GM12892 (cell line): Measurements from ENCODE around the gene ABHD17B.

Experiments used
- DNase-seq: peaks from one replicate; pipeline ENCODE4 v3.0.0; 2011; ENCODE audit not compliant: insufficient read length
- FAIRE-seq: peaks from 2 replicates; lab custom pipeline; 2011; peaks lifted over from hg19 to GRCh38; lab: Jason Lieb, UNC
- POLR2A ChIP-seq: IDR thresholded peaks from 2 replicates; pipeline ENCODE4 v1.6.1; 2011; ENCODE audit warnings: low read depth, low read length, control low read depth
- POLR2AphosphoS5 ChIP-seq: IDR thresholded peaks from 2 replicates; pipeline ENCODE4 v1.6.1; 2011; ENCODE audit warnings: low read depth, low read length, control low read depth
- TAF1 ChIP-seq: IDR thresholded peaks from 2 replicates; pipeline ENCODE4 v1.6.1; 2011; ENCODE audit warnings: low read depth, mild to moderate bottlenecking, control low read depth, low read length, borderline replicate concordance

Gene ABHD17B

DNA sequence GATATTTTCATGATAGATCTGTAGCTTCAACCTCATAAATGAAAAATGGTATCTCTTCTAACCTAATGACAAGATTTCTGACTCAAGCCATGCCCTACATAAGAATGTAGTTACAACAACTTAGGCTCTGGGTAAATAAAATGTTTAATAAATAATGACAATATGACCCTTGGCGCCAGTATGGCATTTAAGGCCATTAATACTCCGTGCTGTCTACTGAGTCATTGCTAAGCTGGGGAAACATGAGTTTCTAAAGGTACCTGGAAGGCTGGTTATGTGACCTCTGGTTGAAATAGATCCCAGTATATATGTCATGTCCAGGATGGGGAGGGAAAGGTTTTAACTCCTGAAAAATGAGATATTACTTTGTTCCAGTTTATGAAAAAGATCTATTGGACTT, 84.7 kb downstream of the ABHD17B start:
- TF ChIP-seq POLR2AphosphoS5 (no peak), POLR2A (no peak), TAF1 (no peak)
- DNase-seq = no peak
- FAIRE-seq = no peak

DNA sequence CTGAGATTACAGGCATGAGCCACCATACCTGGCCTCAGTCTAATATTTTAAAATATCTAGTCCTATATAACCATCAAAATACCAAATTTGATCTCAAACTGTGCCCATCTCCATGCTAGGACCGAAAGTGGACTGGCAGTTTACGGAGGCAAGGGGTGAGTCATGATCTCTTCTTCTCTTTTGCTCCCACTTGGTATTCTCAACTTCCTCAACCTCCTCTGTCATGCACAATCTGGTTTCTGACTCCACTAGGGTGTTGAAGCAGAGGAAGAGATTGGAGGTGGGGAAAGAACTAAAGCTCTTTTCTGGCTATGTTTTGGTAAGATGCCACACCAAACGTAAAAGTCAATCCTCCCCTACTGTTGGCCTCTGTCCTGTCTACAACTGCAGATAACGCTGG, 86.7 kb downstream of the ABHD17B start:
- TF ChIP-seq POLR2A (no peak), TAF1 (no peak), POLR2AphosphoS5 (no peak)
- DNase-seq = no peak
- no peak for FAIRE-seq

DNA sequence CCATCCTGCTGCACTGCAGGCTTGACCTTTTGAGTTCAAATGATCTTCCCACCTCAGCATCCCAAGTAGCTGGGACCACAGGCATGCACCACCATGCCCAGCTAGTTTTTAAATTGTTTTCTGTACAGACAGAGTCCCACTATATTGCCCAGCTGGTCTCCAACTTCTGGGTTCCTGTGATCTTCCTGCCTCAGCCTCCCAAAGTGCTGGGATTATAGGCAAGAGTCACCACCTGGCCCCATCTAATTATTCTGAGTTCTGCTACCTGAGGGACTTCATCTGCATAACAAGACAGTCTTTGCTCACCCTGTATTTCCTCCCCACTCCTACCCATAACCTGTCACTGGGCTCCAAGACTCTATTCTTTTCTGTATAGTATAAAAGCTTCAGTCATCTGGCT, 88.1 kb downstream of the ABHD17B start:
- FAIRE-seq (no peak), DNase-seq (no peak)
- TF ChIP-seq POLR2A (no peak), POLR2AphosphoS5 (no peak), TAF1 (no peak)

DNA sequence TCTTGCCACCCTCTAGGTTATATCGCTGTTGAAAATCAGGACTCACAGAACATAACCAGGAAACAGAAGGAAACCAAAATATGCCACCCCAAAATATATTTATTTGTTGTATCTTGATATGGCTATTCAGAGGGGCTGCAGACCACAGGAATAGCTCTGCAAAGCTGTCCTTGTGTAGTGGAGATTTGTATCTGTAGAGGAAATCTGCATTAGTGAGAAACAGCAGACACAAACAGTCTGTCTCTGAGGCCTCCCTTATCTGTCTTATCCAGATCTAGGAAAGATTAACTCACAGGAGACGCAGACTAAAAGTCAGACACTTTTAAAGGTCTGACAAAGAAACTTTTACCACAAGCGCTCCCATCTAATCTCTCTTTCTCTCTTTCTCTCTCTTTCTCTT, 88.5 kb downstream of the ABHD17B start:
- no peak for FAIRE-seq
- TF ChIP-seq TAF1 (no peak), POLR2A (no peak), POLR2AphosphoS5 (no peak)
- DNase-seq = no peak

DNA sequence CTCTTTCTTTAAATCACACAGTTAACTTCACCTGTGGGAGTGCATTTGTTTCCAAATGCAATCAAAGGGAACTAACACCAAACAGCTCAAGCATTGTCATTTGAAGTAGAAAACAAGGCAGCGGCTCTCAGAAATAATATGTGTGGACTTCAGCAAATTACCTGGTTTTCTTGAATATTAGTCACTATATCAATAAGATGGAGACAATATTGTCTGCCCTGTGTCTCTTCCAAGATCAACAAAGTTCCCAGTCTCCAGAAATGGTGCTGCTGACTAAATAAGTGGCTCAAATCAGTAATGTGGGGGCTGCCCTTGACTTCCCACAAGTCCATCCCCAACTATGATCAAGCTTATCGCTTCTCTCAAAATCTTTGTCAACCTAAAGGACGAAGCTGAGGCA, 89.6 kb downstream of the ABHD17B start:
- DNase-seq = no peak
- TF ChIP-seq TAF1 = no peak
- no peak for TF ChIP-seq POLR2AphosphoS5
- no peak for TF ChIP-seq POLR2A
- FAIRE-seq = no peak

DNA sequence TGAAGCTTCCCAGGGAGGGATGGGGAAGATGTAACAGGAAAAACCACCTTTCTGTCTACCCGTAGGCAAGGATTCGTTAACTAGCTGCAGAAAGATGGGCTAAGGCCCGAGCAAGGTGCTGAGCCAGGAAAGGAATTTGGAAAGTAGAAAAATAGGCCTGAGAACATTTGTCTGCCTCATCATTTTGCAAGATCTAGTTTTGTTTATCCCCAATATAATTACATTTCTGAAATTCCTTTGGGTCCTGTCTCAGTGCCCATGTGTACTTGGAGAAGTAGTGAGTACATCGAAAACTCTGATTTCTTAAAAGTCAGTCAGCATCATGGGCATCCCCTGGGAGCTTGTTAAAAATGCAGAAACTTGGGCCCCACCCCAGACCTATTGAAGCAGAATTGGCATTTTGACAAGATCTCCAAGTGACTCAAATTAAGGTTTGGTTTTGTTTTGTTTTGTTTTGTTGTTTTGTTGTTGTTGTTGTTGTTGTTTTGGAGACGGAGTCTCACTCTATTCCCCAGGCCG, 90.5 kb downstream of the ABHD17B start:
- FAIRE-seq (no peak), DNase-seq (no peak)
- TF ChIP-seq POLR2A = no peak
- TF ChIP-seq TAF1 = no peak

DNA sequence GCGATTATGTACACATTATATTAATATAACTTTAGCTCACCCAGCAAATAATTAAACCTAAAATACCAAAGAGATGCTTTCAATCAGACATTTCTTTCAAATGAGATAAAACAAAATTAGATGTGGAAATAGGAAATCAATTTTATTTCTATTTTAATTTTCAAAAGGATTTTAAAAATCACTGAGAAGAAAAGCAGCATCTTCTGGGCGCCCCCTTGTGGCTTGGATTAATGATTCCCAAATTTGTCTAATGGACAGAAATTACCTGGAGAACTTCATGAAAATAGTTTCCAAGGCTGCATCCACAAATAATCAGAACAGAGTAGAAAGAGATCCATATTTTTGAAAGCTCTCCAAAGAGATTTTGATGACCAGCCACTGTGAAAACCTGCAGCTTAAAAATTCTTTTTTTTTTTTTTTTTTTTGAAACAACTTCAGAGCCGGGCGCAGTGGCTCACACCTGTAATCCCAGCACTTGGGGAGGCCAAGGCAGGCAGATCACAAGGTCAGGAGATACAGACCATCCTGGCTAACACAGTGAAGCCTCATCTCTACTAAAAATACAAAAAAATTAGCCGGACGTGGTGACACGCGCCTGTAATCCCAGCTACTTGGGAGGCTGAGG, 91.8 kb downstream of the ABHD17B start:
- FAIRE-seq (no peak), DNase-seq (no peak)
- TF ChIP-seq POLR2AphosphoS5 (no peak), TAF1 (no peak), POLR2A (no peak)

DNA sequence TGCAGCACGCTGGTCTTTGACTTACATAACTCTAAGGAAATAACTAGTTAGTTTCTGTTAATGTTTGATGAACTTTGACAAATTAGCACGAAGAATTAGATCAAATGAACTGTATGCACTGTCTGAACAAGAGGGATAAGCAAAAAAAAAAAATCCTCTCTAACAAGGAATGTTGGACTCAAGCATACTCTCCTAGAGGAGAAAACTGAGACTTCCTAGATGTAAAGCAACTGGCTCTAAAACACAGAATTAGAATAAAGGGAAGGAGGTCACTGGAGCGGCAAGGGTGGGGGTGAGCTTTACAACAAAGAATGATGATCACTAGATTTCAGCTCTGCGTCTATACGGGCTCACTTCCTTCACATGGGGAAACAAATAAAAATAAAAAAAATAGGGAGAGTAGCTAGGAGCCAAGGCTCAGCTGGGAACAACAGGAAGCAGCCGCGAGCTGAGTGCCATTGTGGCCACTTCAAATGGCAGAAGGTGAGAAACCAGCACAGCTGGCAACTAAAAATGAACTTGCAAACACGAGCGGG, 94.0 kb downstream of the ABHD17B start:
- no peak for DNase-seq
- TF ChIP-seq TAF1 = no peak
- no peak for TF ChIP-seq POLR2AphosphoS5
- no peak for FAIRE-seq
